ENCODE results near the gene ZDHHC13. TPM values are rescaled to one million over a fixed set of nuclear protein-coding genes. Genes with fewer than 3 reads are reported as not detected.

ZDHHC13 gene
- total and polyA plus RNA-seq, 9 of the 15 experiments (the other 6 are each of a cell fraction or from before 2014, with no cell fraction given): 4.7 to 18.6 (median 10.0) TPM

- H3K27me3 ChIP-seq (ENCODE audit: control insufficient read depth in 2 of 2, insufficient read depth in 2 of 2, low read length in 2 of 2): peaks cover 11 to 20% of the 10 kb centered on the region in 2 experiments; a peak in 3 of 5 replicates
- no peak for FAIRE-seq
- POLR2A ChIA-PET: no interaction called here
- no peak for TF ChIP-seq SETDB1 (IDR thresholded peaks at IDR 0.05; ENCODE audit: low read length)
- TF ChIP-seq ZNF561 (CRISPR knock-in tag; conservative IDR thresholded peaks at IDR 0.05): no peak
- TF ChIP-seq KDM4B (IDR thresholded peaks at IDR 0.05; ENCODE audit: borderline replicate concordance in 2 of 2, low read depth in 1 of 2): no peak
- TF ChIP-seq ELK3 (CRISPR knock-in tag; IDR thresholded peaks at IDR 0.05): no peak
- no peak for TF ChIP-seq CHD2 (IDR thresholded peaks at IDR 0.05; ENCODE audit: low read depth, low read length)
- TF ChIP-seq JUN (IDR thresholded peaks at IDR 0.05; ENCODE audit: borderline replicate concordance, low read depth, low read length): no peak
- TF ChIP-seq JUN (CRISPR knock-in tag; IDR thresholded peaks at IDR 0.05; ENCODE audit: borderline replicate concordance): no peak
- TF ChIP-seq POLR2A (conservative IDR thresholded peaks at IDR 0.05): no peak
- no peak for TF ChIP-seq TEAD4 (IDR thresholded peaks at IDR 0.05; ENCODE audit: low read length)
- TF ChIP-seq TEAD4 (CRISPR knock-in tag; IDR thresholded peaks at IDR 0.05; ENCODE audit: borderline replicate concordance): no peak
- no peak for TF ChIP-seq ZNF77 (CRISPR knock-in tag; IDR thresholded peaks at IDR 0.05)
- TF ChIP-seq KAT7 (CRISPR knock-in tag; IDR thresholded peaks at IDR 0.05; ENCODE audit: borderline replicate concordance): no peak
- TF ChIP-seq NELFE (IDR thresholded peaks at IDR 0.05; ENCODE audit: insufficient read depth, insufficient read length): no peak
- TF ChIP-seq ZBTB12 (CRISPR knock-in tag; IDR thresholded peaks at IDR 0.05): no peak
- no peak for TF ChIP-seq ZNF766 (CRISPR knock-in tag; conservative IDR thresholded peaks at IDR 0.05)
- no peaks in the 10 kb centered on the region for H3K79me2 ChIP-seq (ENCODE audit: control insufficient read depth, insufficient read depth, low read length)
- CTCF ChIA-PET (ENCODE audit: low intra/inter-chr PET ratio): no interaction called here
- H3K9me1 ChIP-seq (ENCODE audit: control insufficient read depth, insufficient read depth, low read length): no peaks in the 10 kb centered on the region
- 0% methylated on average over 1 of the region's 1 CpG for WGBS (ENCODE audit: insufficient coverage, low coverage, missing lambda C conversion rate)
- H3K9me3 ChIP-seq (replicated peaks; ENCODE audit: control insufficient read depth, insufficient read depth, low read depth, low read length): no peaks in the 10 kb centered on the region
- no peaks in the 10 kb centered on the region for H3K36me3 ChIP-seq (ENCODE audit: control insufficient read depth, insufficient read depth, low read length)
- H4K20me1 ChIP-seq (replicated peaks; ENCODE audit: control insufficient read depth, insufficient read depth, low read length): no peaks in the 10 kb centered on the region
- H3K4me3 ChIP-seq: no peak overlapping the region
- H3K9ac ChIP-seq (ENCODE audit: insufficient read depth in 1 of 2, low read depth in 2 of 2, low read length in 2 of 2): no peak overlapping the region
- no peak for DNase-seq (ENCODE audit: extremely low read depth in 1 of 4, low spot score in 3 of 4)
- H3K27ac ChIP-seq (ENCODE audit: extremely low read depth, low read depth, low read length): no peak overlapping the region
- BruUV-seq (replicated peaks): no TSS peak
- intact Hi-C loops (cut with micrococcal nuclease): no loop called here
- ATAC-seq: no peak
- H2AFZ ChIP-seq (ENCODE audit: low read depth, low read length): no peak overlapping the region
- in situ Hi-C loops (cut with MboI): no loop called here
- no peaks in the 10 kb centered on the region for H3K4me1 ChIP-seq (replicated peaks in 1 of 2; ENCODE audit: control insufficient read depth in 2 of 2, insufficient read depth in 2 of 2, low read length in 2 of 2)
- H3K4me2 ChIP-seq (ENCODE audit: insufficient read depth, low read length): no peak overlapping the region
Measured at GRCh38 chr11:19102521-19102900, 14.5 kb upstream of the ZDHHC13 start.

Measured in K562 (cell line).